IPS-18a (cell line): ENCODE data around the gene LETM1.

ENCODE experiments used
- H3K27ac ChIP-seq: one replicate; pipeline ENCODE4 v1.5.1; 2013; ENCODE audit warnings: low read length
- H3K27me3 ChIP-seq: one replicate; pipeline ENCODE4 v1.6.1; 2013; ENCODE audit warnings: mild to moderate bottlenecking, low read length; ENCODE audit not compliant: control insufficient read depth, insufficient read depth
- H3K36me3 ChIP-seq: one replicate; pipeline ENCODE4 v1.6.1; 2013; ENCODE audit warnings: low read depth, low read length; ENCODE audit not compliant: control insufficient read depth
- H3K4me1 ChIP-seq: one replicate; pipeline ENCODE4 v1.6.1; 2013; ENCODE audit warnings: low read depth, low read length; ENCODE audit not compliant: control insufficient read depth
- H3K4me3 ChIP-seq: one replicate; pipeline ENCODE4 v1.5.1; 2013; ENCODE audit warnings: low read length
- H3K9ac ChIP-seq: one replicate; pipeline ENCODE4 v1.6.1; 2013; ENCODE audit warnings: mild to moderate bottlenecking, low read length, moderate library complexity
- H3K9me3 ChIP-seq: one replicate; pipeline ENCODE4 v1.6.1; 2013; ENCODE audit warnings: low read depth, low read length; ENCODE audit not compliant: control insufficient read depth

The LETM1 gene

DNA sequence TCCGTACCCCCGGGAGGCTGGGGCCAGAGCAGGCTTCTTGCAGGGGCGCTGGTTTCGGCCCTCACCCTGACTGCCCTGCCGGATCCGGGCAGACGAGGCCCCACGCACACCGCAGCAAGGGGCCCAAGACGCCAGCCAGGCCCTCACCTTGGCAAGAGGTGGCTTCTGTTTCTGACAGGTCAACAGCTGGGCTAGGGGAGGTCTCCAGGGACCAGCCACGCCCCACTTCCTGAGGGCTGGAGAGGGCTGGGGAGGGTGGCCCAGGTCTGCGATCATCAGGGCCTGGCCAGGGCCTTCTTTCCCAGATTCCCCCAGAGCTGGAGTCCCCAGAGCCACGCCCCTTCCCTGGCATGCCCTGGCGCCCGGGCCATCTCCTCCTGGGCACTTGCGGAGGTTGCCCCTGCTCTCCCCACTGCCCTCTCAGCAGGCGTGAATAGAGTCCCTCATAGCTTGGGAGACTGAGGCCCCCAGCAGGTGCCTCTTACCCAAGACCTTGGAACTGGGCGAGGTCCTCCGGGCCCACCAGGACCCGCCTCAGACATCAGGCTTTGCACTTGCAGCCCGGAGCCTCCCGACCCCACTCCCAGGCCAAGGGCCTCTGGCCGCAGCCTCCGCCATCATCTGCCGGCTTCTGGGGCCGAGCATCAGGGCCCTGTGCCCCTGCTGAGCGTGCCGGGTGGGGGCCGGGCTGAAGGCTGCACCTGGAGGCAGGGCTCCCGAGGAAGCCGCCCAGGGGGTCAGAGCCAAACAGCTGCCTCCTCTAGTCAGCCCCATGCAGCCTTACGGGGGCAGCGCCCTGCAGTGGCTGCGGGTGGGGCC is 69.2 kb downstream of the LETM1 start:
- Histone ChIP-seq H3K9ac (no peak overlapping the region), H3K27ac (no peak overlapping the region), H3K27me3 (peaks cover 17% of the 10 kb centered on the region), H3K4me3 (no peak overlapping the region), H3K36me3 (no peaks in the 10 kb centered on the region), H3K9me3 (no peaks in the 10 kb centered on the region), H3K4me1 (no peaks in the 10 kb centered on the region)

DNA sequence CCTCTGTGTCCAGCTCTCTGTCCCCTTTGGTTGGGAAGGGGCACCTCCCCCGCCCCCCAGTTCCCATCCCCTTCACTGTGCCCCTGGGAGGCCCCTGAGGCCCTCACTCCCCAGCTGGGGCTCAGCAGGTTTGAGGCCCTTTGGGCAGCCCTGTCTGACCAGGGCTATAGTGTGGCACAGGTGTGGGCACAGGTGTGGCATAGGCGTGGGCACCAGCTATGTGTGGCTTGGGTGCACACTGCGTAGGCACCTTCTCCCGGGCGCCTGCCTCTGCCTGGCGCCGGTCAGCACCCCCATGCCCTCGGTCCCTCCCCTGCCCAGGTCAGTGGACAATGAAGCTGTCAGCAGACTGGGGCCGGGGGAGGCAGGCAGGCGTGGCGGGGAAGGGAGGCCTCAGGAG is 70.4 kb downstream of the LETM1 start:
- Histone ChIP-seq H3K4me1 (no peaks in the 10 kb centered on the region), H3K9me3 (no peaks in the 10 kb centered on the region), H3K36me3 (no peaks in the 10 kb centered on the region), H3K4me3 (no peak overlapping the region), H3K9ac (no peak overlapping the region), H3K27ac (no peak overlapping the region), H3K27me3 (peaks cover 6% of the 10 kb centered on the region)

GRCh38 chr4:1784789-1785591 is 71.0 kb downstream of the LETM1 start:
- H3K9me3 ChIP-seq = no peaks in the 10 kb centered on the region
- H3K4me3 ChIP-seq = no peak overlapping the region
- H3K27me3 ChIP-seq = no peaks in the 10 kb centered on the region
- H3K27ac ChIP-seq = no peak overlapping the region
- no peaks in the 10 kb centered on the region for H3K36me3 ChIP-seq
- H3K9ac ChIP-seq = no peak overlapping the region
- no peaks in the 10 kb centered on the region for H3K4me1 ChIP-seq

DNA sequence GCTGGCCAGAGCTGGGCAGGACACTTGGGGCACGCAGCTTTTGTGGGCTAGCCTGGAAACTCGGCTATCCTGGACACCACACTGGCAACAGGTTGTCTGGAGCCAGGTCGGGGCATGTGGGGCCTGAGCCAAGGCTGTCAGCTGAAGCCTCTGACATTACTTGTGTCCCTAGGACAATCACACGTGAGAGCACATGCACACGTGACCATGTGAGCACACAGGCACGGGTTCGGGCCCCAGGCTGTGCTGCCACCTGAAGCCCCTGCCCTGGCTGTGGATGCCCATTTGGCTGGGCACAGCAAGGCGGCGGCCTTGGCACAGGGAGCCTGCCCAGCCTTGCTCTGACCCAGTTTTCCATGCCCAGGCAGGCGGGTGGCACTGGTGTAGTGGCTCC is 71.6 kb downstream of the LETM1 start:
- no peaks in the 10 kb centered on the region for H3K36me3 ChIP-seq
- no peak overlapping the region for H3K4me3 ChIP-seq
- no peak overlapping the region for H3K27ac ChIP-seq
- H3K4me1 ChIP-seq = no peaks in the 10 kb centered on the region
- no peaks in the 10 kb centered on the region for H3K9me3 ChIP-seq
- no peak overlapping the region for H3K9ac ChIP-seq
- no peaks in the 10 kb centered on the region for H3K27me3 ChIP-seq

DNA sequence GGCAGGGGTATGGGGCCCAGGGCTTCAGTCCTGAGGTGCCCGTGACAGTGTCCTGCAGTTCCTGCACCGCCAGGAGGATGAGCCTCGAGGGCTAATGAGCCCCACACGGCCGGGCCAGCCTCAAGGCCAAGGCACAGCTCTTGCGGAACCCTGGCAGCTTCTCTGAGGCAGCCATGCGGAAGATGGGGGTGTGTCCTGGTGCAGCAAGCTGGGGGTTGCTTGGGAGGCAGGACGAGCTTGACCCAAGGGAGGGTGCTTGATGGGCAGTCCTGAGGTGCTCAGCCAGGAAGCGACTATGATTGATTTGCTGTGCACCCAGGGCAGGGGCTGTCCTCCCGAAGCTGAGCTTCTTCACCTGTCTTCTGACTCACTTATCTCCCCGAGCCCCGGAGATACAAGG is 72.0 kb downstream of the LETM1 start:
- no peaks in the 10 kb centered on the region for H3K9me3 ChIP-seq
- H3K4me1 ChIP-seq = peaks cover under 1% of the 10 kb centered on the region
- no peaks in the 10 kb centered on the region for H3K36me3 ChIP-seq
- no peak overlapping the region for H3K9ac ChIP-seq
- no peak overlapping the region for H3K4me3 ChIP-seq
- H3K27ac ChIP-seq = no peak overlapping the region
- H3K27me3 ChIP-seq = no peaks in the 10 kb centered on the region

GRCh38 chr4:1783015-1783414 is 72.9 kb downstream of the LETM1 start:
- no peak overlapping the region for H3K4me3 ChIP-seq
- no peaks in the 10 kb centered on the region for H3K9me3 ChIP-seq
- H3K36me3 ChIP-seq = no peaks in the 10 kb centered on the region
- no peak overlapping the region for H3K27ac ChIP-seq
- peaks cover 8% of the 10 kb centered on the region for H3K4me1 ChIP-seq
- H3K9ac ChIP-seq = no peak overlapping the region
- H3K27me3 ChIP-seq = no peaks in the 10 kb centered on the region

- no peak overlapping the region for H3K27ac ChIP-seq
- no peaks in the 10 kb centered on the region for H3K9me3 ChIP-seq
- no peak overlapping the region for H3K4me3 ChIP-seq
- H3K27me3 ChIP-seq = no peaks in the 10 kb centered on the region
- peaks cover 21% of the 10 kb centered on the region for H3K4me1 ChIP-seq
- no peaks in the 10 kb centered on the region for H3K36me3 ChIP-seq
- no peak overlapping the region for H3K9ac ChIP-seq
Measured at GRCh38 chr4:1780435-1780834, 75.5 kb downstream of the LETM1 start.

- H3K4me1 ChIP-seq = peaks cover 21% of the 10 kb centered on the region
- no peak overlapping the region for H3K4me3 ChIP-seq
- H3K9ac ChIP-seq = no peak overlapping the region
- H3K36me3 ChIP-seq = no peaks in the 10 kb centered on the region
- no peaks in the 10 kb centered on the region for H3K27me3 ChIP-seq
- no peak overlapping the region for H3K27ac ChIP-seq
- H3K9me3 ChIP-seq = no peaks in the 10 kb centered on the region
Measured at GRCh38 chr4:1779588-1780382, 76.2 kb downstream of the LETM1 start.

- Histone ChIP-seq H3K36me3 (no peaks in the 10 kb centered on the region), H3K27me3 (no peaks in the 10 kb centered on the region), H3K4me3 (no peak overlapping the region), H3K27ac (no peak overlapping the region), H3K9ac (no peak overlapping the region), H3K9me3 (no peaks in the 10 kb centered on the region), H3K4me1 (peaks cover 21% of the 10 kb centered on the region)
Measured at GRCh38 chr4:1778642-1779392, 77.1 kb downstream of the LETM1 start.

DNA sequence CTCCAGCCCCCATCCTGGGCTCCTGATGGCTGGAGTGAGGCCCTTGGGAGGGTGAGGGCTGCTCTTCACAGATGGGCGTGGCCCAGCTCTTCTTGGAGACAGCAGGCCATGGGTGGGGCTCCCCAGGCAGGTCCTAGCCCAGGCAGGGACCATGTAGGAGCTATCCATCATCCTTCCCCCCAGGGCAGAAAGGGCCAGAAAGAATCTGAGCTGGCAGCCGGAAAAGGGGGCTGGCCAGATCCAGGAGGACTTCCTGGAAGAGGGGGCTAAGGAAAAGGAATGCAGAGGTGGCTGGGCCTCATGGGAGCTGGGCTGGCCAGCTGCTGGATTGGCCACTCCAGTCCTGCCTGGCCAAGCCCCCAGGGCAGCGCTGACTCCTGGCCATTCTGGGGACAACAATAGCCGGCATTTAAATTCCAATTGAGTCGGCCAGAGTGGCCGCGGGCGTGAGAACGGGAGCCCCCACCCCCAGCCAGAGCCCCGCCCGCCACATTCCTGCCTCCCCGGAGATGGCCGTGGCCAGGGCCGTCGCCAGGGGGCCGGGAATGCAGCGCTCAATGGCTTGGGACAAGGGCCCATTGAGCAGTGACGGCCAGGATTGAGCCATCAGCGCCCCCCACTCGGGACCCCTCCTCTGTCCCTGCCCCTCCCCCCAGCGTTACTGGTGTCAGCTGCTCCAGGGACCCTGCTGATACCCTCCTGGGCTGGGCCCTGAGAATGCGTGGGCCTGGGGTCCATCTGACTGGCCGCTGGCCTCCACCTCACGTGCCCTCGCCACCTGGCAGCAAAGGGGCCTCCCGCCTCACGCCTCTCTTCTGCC is 77.9 kb downstream of the LETM1 start:
- H3K4me1 ChIP-seq = peaks cover 21% of the 10 kb centered on the region
- H3K9ac ChIP-seq = no peak overlapping the region
- peak overlapping the region; percentile 35 for H3K27ac ChIP-seq
- H3K36me3 ChIP-seq = no peaks in the 10 kb centered on the region
- H3K27me3 ChIP-seq = no peaks in the 10 kb centered on the region
- H3K9me3 ChIP-seq = no peaks in the 10 kb centered on the region
- H3K4me3 ChIP-seq = peak overlapping the region; percentile 7
